GM23338 (cell line): ENCODE data around the gene FGG. TPM values are rescaled to one million over a fixed set of nuclear protein-coding genes. Genes with fewer than 3 reads are reported as not detected.

Experiments
- ATAC-seq: fragments of 200-7000 bp; cut with Tn5 transposase; 3 replicates; pipeline ENCODE4 v1.9.1; 2020
- DNase-seq: peaks from one replicate; pipeline ENCODE4 v3.0.0-alpha.2; 2015; ENCODE audit warnings: low spot score
- H2AFZ ChIP-seq: fragments of 200-600 bp; sonication (generic); 2 replicates; pipeline ENCODE4 v1.8.0; 2016; ENCODE audit warnings: antibody characterized with exemption, mild to moderate bottlenecking, moderate library complexity
- H3F3A ChIP-seq: fragments of 200-600 bp; sonication (generic); replicated peaks from 2 replicates; pipeline ENCODE4 v1.8.0; 2017; ENCODE audit warnings: antibody characterized with exemption, mixed run types, low read depth
- H3K27ac ChIP-seq: fragments of 200-600 bp; sonication (generic); 2 replicates; pipeline ENCODE4 v1.6.1; 2016; ENCODE audit warnings: low read depth
- H3K27me3 ChIP-seq: fragments of 200-600 bp; sonication (generic); 2 replicates; pipeline ENCODE4 v1.8.0; 2016; ENCODE audit warnings: mild to moderate bottlenecking, mixed run types, moderate library complexity; ENCODE audit not compliant: insufficient read depth
- H3K36me3 ChIP-seq: fragments of 200-600 bp; sonication (generic); 2 replicates; pipeline ENCODE4 v1.8.0; 2016; ENCODE audit warnings: mild to moderate bottlenecking; ENCODE audit not compliant: insufficient read depth
- H3K4me1 ChIP-seq: fragments of 200-600 bp; sonication (generic); 2 replicates; pipeline ENCODE4 v1.8.0; 2016; ENCODE audit warnings: mild to moderate bottlenecking, moderate library complexity; ENCODE audit not compliant: insufficient read depth
- H3K4me2 ChIP-seq: fragments of 200-600 bp; sonication (generic); 2 replicates; pipeline ENCODE4 v1.7.1; 2017; ENCODE audit warnings: mixed run types
- H3K4me3 ChIP-seq: fragments of 200-600 bp; sonication (generic); 2 replicates; pipeline ENCODE4 v1.6.1; 2016; ENCODE audit warnings: mixed run types
- H3K79me2 ChIP-seq: fragments of 200-600 bp; sonication (generic); replicated peaks from 2 replicates; pipeline ENCODE4 v1.8.0; 2017; ENCODE audit warnings: mild to moderate bottlenecking; ENCODE audit not compliant: insufficient read depth
- H3K9me2 ChIP-seq: fragments of 200-600 bp; sonication (generic); 2 replicates; pipeline ENCODE4 v1.8.0; 2017; ENCODE audit not compliant: insufficient read depth
- H4K20me1 ChIP-seq: fragments of 200-600 bp; sonication (generic); replicated peaks from 2 replicates; pipeline ENCODE4 v1.8.0; 2017; ENCODE audit warnings: mild to moderate bottlenecking; ENCODE audit not compliant: insufficient read depth
- H3K27ac Mint-ChIP-seq: 2 replicates; pipeline ENCODE4 v1.8.0; 2020; ENCODE audit warnings: inconsistent platforms, mild to moderate bottlenecking, moderate library complexity, mixed read lengths
- H3K27me3 Mint-ChIP-seq: 3 replicates; pipeline ENCODE4 v1.8.0; 2022; ENCODE audit warnings: low read depth, mild to moderate bottlenecking, moderate library complexity, mixed read lengths, inconsistent platforms; ENCODE audit not compliant: insufficient read depth, poor library complexity
- H3K36me3 Mint-ChIP-seq: 3 replicates; pipeline ENCODE4 v1.8.0; 2021; ENCODE audit warnings: low read depth, mild to moderate bottlenecking, inconsistent platforms, moderate library complexity, mixed read lengths
- H3K4me1 Mint-ChIP-seq: 3 replicates; pipeline ENCODE4 v1.8.0; 2020; ENCODE audit warnings: mild to moderate bottlenecking, inconsistent platforms, mixed read lengths
- H3K4me3 Mint-ChIP-seq: 3 replicates; pipeline ENCODE4 v1.8.0; 2021; ENCODE audit warnings: moderate library complexity, mild to moderate bottlenecking, inconsistent platforms, mixed read lengths
- H3K9me3 Mint-ChIP-seq: 3 replicates; pipeline ENCODE4 v1.8.0; 2020; ENCODE audit warnings: moderate library complexity, mild to moderate bottlenecking, inconsistent platforms, mixed read lengths
- CREB1 ChIP-seq: fragments of 250-450 bp; sonication (Bioruptor Pico); IDR thresholded peaks from 2 replicates; pipeline ENCODE4 v1.5.0; 2020; ENCODE audit warnings: low read depth, mild to moderate bottlenecking, moderate library complexity
- JUNB ChIP-seq: IDR thresholded peaks from one replicate; pipeline ENCODE4 v1.6.1; 2016; ENCODE audit warnings: antibody characterized with exemption; ENCODE audit not compliant: unreplicated experiment
- NANOG ChIP-seq: IDR thresholded peaks from 2 replicates; pipeline ENCODE4 v1.6.1; 2016; ENCODE audit warnings: antibody characterized with exemption, borderline replicate concordance
- STAT1 ChIP-seq: IDR thresholded peaks from one replicate; pipeline ENCODE4 v1.6.1; 2016; ENCODE audit warnings: antibody characterized with exemption; ENCODE audit not compliant: unreplicated experiment
- ZNF114 ChIP-seq: fragments of 250-450 bp; sonication (Bioruptor Pico); IDR thresholded peaks from 2 replicates; pipeline ENCODE4 v1.5.0; 2020; ENCODE audit warnings: mild to moderate bottlenecking, moderate library complexity
- ZNF331 ChIP-seq: fragments of 250-450 bp; sonication (Bioruptor Pico); IDR thresholded peaks from 2 replicates; pipeline ENCODE4 v1.5.0; 2020; ENCODE audit warnings: low read depth, mild to moderate bottlenecking, moderate library complexity
- ZNF462 ChIP-seq: fragments of 250-450 bp; sonication (Bioruptor Pico); IDR thresholded peaks from 2 replicates; pipeline ENCODE4 v1.5.0; 2020; ENCODE audit warnings: mild to moderate bottlenecking, moderate library complexity
- polyA plus RNA-seq: library from polyadenylated mRNA; unstranded; fragments of >200 nt; fragmentation: Nextera tagmentation; extraction: Ambion mirVana; gene quantifications from 2 replicates; pipeline ENCODE4 v1.2.1, GENCODE V29; 2016
- total RNA-seq: library from RNA; depleted of rRNA; stranded (reverse); fragments of >200 nt; shearing (Covaris generic); gene quantifications from 2 replicates; pipeline ENCODE4 v1.2.3, GENCODE V29; 2014
- TF ChIP-seq, protein P1 (sequence below): IDR thresholded peaks from one replicate; pipeline ENCODE4 v1.6.1; 2018; ENCODE audit warnings: antibody characterized with exemption; ENCODE audit not compliant: unreplicated experiment
- TF ChIP-seq, protein P2 (sequence below): IDR thresholded peaks from 2 replicates; pipeline ENCODE4 v1.6.1; 2016; ENCODE audit warnings: antibody characterized with exemption

FGG gene
- total and polyA plus RNA-seq, 2 experiments from 2014 or later = not detected

- H3K4me3 ChIP-seq = no peak overlapping the region
- DNase-seq = no peak
- no peaks in the 10 kb centered on the region; the same call in 2 of the 3 replicates for H3K9me3 Mint-ChIP-seq
- H3K79me2 ChIP-seq = no peaks in the 10 kb centered on the region
- H3K4me1 Mint-ChIP-seq = peaks cover 15% of the 10 kb centered on the region; the same call in 2 of the 3 replicates
- H3K27me3 ChIP-seq = no peaks in the 10 kb centered on the region
- H3K27ac ChIP-seq = no peak overlapping the region
- H3K4me3 Mint-ChIP-seq = no peak overlapping the region
- H3K27me3 Mint-ChIP-seq = no peaks in the 10 kb centered on the region
- no peaks in the 10 kb centered on the region for H3K36me3 ChIP-seq
- ATAC-seq = no peak
- H3K9me2 ChIP-seq = no peaks in the 10 kb centered on the region
- no peaks in the 10 kb centered on the region for H3F3A ChIP-seq
- peaks cover 10% of the 10 kb centered on the region for H3K4me1 ChIP-seq
- peak overlapping the region; percentile 57; the same call in 1 of the 2 replicates for H2AFZ ChIP-seq
- TF ChIP-seq ZNF462 (no peak), JUNB (no peak), ZNF331 (CRISPR knock-in tag) (no peak), ZNF114 (no peak), NANOG (no peak), STAT1 (no peak), CREB1 (CRISPR knock-in tag) (no peak)
- TF ChIP-seq, protein P1, sequence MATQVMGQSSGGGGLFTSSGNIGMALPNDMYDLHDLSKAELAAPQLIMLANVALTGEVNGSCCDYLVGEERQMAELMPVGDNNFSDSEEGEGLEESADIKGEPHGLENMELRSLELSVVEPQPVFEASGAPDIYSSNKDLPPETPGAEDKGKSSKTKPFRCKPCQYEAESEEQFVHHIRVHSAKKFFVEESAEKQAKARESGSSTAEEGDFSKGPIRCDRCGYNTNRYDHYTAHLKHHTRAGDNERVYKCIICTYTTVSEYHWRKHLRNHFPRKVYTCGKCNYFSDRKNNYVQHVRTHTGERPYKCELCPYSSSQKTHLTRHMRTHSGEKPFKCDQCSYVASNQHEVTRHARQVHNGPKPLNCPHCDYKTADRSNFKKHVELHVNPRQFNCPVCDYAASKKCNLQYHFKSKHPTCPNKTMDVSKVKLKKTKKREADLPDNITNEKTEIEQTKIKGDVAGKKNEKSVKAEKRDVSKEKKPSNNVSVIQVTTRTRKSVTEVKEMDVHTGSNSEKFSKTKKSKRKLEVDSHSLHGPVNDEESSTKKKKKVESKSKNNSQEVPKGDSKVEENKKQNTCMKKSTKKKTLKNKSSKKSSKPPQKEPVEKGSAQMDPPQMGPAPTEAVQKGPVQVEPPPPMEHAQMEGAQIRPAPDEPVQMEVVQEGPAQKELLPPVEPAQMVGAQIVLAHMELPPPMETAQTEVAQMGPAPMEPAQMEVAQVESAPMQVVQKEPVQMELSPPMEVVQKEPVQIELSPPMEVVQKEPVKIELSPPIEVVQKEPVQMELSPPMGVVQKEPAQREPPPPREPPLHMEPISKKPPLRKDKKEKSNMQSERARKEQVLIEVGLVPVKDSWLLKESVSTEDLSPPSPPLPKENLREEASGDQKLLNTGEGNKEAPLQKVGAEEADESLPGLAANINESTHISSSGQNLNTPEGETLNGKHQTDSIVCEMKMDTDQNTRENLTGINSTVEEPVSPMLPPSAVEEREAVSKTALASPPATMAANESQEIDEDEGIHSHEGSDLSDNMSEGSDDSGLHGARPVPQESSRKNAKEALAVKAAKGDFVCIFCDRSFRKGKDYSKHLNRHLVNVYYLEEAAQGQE = no peak
- TF ChIP-seq, protein P2, sequence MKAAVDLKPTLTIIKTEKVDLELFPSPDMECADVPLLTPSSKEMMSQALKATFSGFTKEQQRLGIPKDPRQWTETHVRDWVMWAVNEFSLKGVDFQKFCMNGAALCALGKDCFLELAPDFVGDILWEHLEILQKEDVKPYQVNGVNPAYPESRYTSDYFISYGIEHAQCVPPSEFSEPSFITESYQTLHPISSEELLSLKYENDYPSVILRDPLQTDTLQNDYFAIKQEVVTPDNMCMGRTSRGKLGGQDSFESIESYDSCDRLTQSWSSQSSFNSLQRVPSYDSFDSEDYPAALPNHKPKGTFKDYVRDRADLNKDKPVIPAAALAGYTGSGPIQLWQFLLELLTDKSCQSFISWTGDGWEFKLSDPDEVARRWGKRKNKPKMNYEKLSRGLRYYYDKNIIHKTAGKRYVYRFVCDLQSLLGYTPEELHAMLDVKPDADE = no peak
- no peak overlapping the region for H3K27ac Mint-ChIP-seq
- no peaks in the 10 kb centered on the region for H3K36me3 Mint-ChIP-seq
- H4K20me1 ChIP-seq = no peaks in the 10 kb centered on the region
- H3K4me2 ChIP-seq = no peak overlapping the region
Observed at GRCh38 chr4:154616731-154617130, 4.3 kb upstream of the FGG start.
